ENCODE results near the gene PCK2. TPM values are rescaled to one million over a fixed set of nuclear protein-coding genes. Genes with fewer than 3 reads are reported as not detected.

PCK2 gene
- total and polyA plus RNA-seq, 2 of the 13 experiments (the other 11 are each of a cell fraction or from before 2014, with no cell fraction given) = 129 to 272 TPM

GRCh38 chr14:24129410-24129998 lies 35.4 kb downstream of the PCK2 start (continued):
- TF ChIP-seq DRAP1 (CRISPR knock-in tag; IDR thresholded peaks at IDR 0.05) (no peak), ZNF841 (CRISPR knock-in tag; IDR thresholded peaks at IDR 0.05; ENCODE audit: borderline replicate concordance) (no peak), FOXO4 (CRISPR knock-in tag; conservative IDR thresholded peaks at IDR 0.05) (0 out of 2 replicates have a peak, but pooled peaks have one; percentile 7), RXRA (CRISPR knock-in tag; IDR thresholded peaks at IDR 0.05) (no peak), RARA (CRISPR knock-in tag; IDR thresholded peaks at IDR 0.05) (peak; percentile 42; the same call in 1 of the 2 replicates), MTERF4 (CRISPR knock-in tag; IDR thresholded peaks at IDR 0.05) (0 out of 2 replicates have a peak, but pooled peaks have one; percentile 28), FOXP4 (CRISPR knock-in tag; IDR thresholded peaks at IDR 0.05) (no peak), ZNF501 (CRISPR knock-in tag; IDR thresholded peaks at IDR 0.05) (peak; percentile 51), ZSCAN25 (CRISPR knock-in tag; IDR thresholded peaks at IDR 0.05) (0 out of 2 replicates have a peak, but pooled peaks have one; percentile 23), PITX1 (CRISPR knock-in tag; IDR thresholded peaks at IDR 0.05) (0 out of 2 replicates have a peak, but pooled peaks have one; percentile 17), KDM5B (CRISPR knock-in tag; IDR thresholded peaks at IDR 0.05; ENCODE audit: borderline replicate concordance) (peak; percentile 1; the same call in 1 of the 2 replicates), AKAP8 (CRISPR knock-in tag; IDR thresholded peaks at IDR 0.05) (no peak), POLR2AphosphoS5 (IDR thresholded peaks at IDR 0.05; ENCODE audit: low read depth, low read length) (no peak), ZNF574 (CRISPR knock-in tag; IDR thresholded peaks at IDR 0.05) (peak; percentile 37), ZBED4 (CRISPR knock-in tag; IDR thresholded peaks at IDR 0.05; ENCODE audit: borderline replicate concordance) (no peak)
